Astrocyte (in vitro differentiated cells and primary cell): ENCODE measurements around the gene USP35. TPM values are rescaled to one million over a fixed set of nuclear protein-coding genes. Genes with fewer than 3 reads are reported as not detected.

ENCODE experiments used
- DNase-seq: peaks from one replicate; pipeline ENCODE4 v3.0.0-alpha.2; 2010; ENCODE audit warnings: low read depth
- FAIRE-seq: peaks from 2 replicates; lab custom pipeline; 2011; peaks lifted over from hg19 to GRCh38; lab: Jason Lieb, UNC
- H2AFZ ChIP-seq: 2 replicates; pipeline ENCODE4 v1.6.0; 2012; ENCODE audit warnings: low read depth, low read length, inconsistent platforms
- H3K27ac ChIP-seq: 2 replicates; pipeline ENCODE4 v1.5.1; 2011; ENCODE audit warnings: low read depth, low read length, inconsistent platforms
- H3K27me3 ChIP-seq: 2 replicates; pipeline ENCODE4 v1.6.0; 2011; ENCODE audit warnings: low read length, inconsistent platforms; ENCODE audit not compliant: insufficient read depth
- H3K36me3 ChIP-seq: 2 replicates; pipeline ENCODE4 v1.5.1; 2011; ENCODE audit warnings: low read length, inconsistent platforms; ENCODE audit not compliant: insufficient read depth
- H3K4me1 ChIP-seq: 2 replicates; pipeline ENCODE4 v1.5.1; 2011; ENCODE audit warnings: low read length, inconsistent platforms; ENCODE audit not compliant: insufficient read depth
- H3K4me2 ChIP-seq: 2 replicates; pipeline ENCODE4 v1.6.0; 2012; ENCODE audit warnings: low read length, inconsistent platforms
- H3K4me3 ChIP-seq: 2 replicates; pipeline ENCODE4 v1.5.1; 2011; ENCODE audit warnings: low read depth, mild to moderate bottlenecking, low read length, inconsistent platforms; ENCODE audit not compliant: insufficient read depth
- H3K79me2 ChIP-seq: 2 replicates; pipeline ENCODE4 v1.6.0; 2012; ENCODE audit warnings: mild to moderate bottlenecking, low read length, inconsistent platforms; ENCODE audit not compliant: insufficient read depth
- H3K9ac ChIP-seq: 2 replicates; pipeline ENCODE4 v1.6.0; 2012; ENCODE audit warnings: mild to moderate bottlenecking, low read length, inconsistent platforms
- H3K9me3 ChIP-seq: 2 replicates; pipeline ENCODE4 v1.5.1; 2012; ENCODE audit warnings: low read depth, mild to moderate bottlenecking, low read length, inconsistent platforms; ENCODE audit not compliant: insufficient read depth
- H4K20me1 ChIP-seq: 2 replicates; pipeline ENCODE4 v1.6.0; 2012; ENCODE audit warnings: low read length, inconsistent platforms; ENCODE audit not compliant: insufficient read depth
- H3K27ac Mint-ChIP-seq: one replicate; pipeline ENCODE4 v1.8.0; 2021; ENCODE audit warnings: mild to moderate bottlenecking, mixed read lengths; ENCODE audit not compliant: unreplicated experiment
- H3K27me3 Mint-ChIP-seq: one replicate; pipeline ENCODE4 v1.8.0; 2021; ENCODE audit warnings: low read depth, mixed read lengths; ENCODE audit not compliant: unreplicated experiment
- H3K36me3 Mint-ChIP-seq: one replicate; pipeline ENCODE4 v1.8.0; 2021; ENCODE audit warnings: low read depth, mixed read lengths; ENCODE audit not compliant: unreplicated experiment
- H3K4me1 Mint-ChIP-seq: one replicate; pipeline ENCODE4 v1.8.0; 2021; ENCODE audit warnings: low read depth, mixed read lengths; ENCODE audit not compliant: unreplicated experiment
- H3K4me3 Mint-ChIP-seq: one replicate; pipeline ENCODE4 v1.8.0; 2021; ENCODE audit warnings: mild to moderate bottlenecking, moderate library complexity, mixed read lengths; ENCODE audit not compliant: unreplicated experiment
- H3K9me3 Mint-ChIP-seq: one replicate; pipeline ENCODE4 v1.8.0; 2021; ENCODE audit warnings: mild to moderate bottlenecking, mixed read lengths; ENCODE audit not compliant: unreplicated experiment
- CTCF ChIP-seq: IDR thresholded peaks from 2 replicates; pipeline ENCODE4 v1.5.1; 2011; ENCODE audit warnings: low read depth, mild to moderate bottlenecking, inconsistent platforms, low read length, moderate library complexity; ENCODE audit not compliant: insufficient read depth
- EZH2 ChIP-seq: IDR thresholded peaks from 2 replicates; pipeline ENCODE4 v1.6.1; 2012; ENCODE audit warnings: mild to moderate bottlenecking, low read length, inconsistent platforms; ENCODE audit not compliant: insufficient read depth
- total RNA-seq: library from RNA; stranded (reverse); gene quantifications from 2 replicates; pipeline ENCODE4 v1.2.1, GENCODE V29; 2021

USP35 gene
- total RNA-seq, 1 donor from 2014 or later = 16.2 TPM

DNA sequence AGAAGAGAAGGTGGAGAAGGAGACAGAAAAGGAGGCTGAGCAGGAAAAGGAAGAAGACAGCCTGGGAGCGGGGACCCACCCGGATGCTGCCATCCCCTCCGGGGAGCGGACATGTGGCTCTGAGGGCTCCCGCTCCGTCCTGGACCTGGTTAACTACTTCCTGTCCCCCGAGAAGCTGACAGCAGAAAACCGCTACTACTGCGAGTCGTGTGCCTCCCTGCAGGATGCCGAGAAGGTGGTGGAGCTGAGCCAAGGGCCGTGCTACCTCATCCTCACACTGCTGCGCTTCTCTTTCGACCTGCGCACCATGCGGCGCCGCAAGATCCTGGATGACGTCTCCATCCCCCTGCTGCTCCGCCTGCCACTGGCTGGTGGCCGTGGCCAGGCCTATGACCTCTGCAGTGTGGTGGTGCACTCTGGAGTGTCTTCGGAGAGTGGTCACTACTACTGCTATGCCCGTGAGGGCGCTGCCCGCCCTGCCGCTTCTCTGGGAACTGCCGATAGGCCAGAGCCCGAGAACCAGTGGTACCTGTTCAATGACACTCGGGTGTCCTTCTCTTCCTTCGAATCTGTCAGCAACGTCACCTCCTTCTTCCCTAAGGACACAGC, 21.4 kb downstream of the USP35 start:
- Histone ChIP-seq H3K27me3 (no peaks in the 10 kb centered on the region), H3K4me2 (no peak overlapping the region), H3K79me2 (peaks cover 17% of the 10 kb centered on the region), H3K36me3 (peaks cover 3% of the 10 kb centered on the region), H3K9me3 (no peaks in the 10 kb centered on the region), H3K27ac (no peak overlapping the region), H4K20me1 (peaks cover 55% of the 10 kb centered on the region), H3K9ac (no peak overlapping the region), H3K4me1 (no peaks in the 10 kb centered on the region), H3K4me3 (no peak overlapping the region), H2AFZ (no peak overlapping the region)
- DNase-seq = no peak
- FAIRE-seq = no peak
- H3K36me3 Mint-ChIP-seq = peaks cover 35% of the 10 kb centered on the region
- H3K4me3 Mint-ChIP-seq = no peak overlapping the region
- peak overlapping the region; percentile 47 for H3K27ac Mint-ChIP-seq
- peaks cover 10% of the 10 kb centered on the region for H3K4me1 Mint-ChIP-seq
- no peak for TF ChIP-seq EZH2
- no peak for TF ChIP-seq CTCF
- no peaks in the 10 kb centered on the region for H3K27me3 Mint-ChIP-seq
- H3K9me3 Mint-ChIP-seq = peaks cover 3% of the 10 kb centered on the region

- DNase-seq = no peak
- TF ChIP-seq CTCF (no peak), EZH2 (no peak)
- H3K4me2 ChIP-seq = no peak overlapping the region
- H3K36me3 ChIP-seq = peaks cover 3% of the 10 kb centered on the region
- H3K27me3 ChIP-seq = no peaks in the 10 kb centered on the region
- FAIRE-seq = no peak
- H4K20me1 ChIP-seq = peaks cover 52% of the 10 kb centered on the region
- Mint-ChIP-seq H3K4me1 (peaks cover 10% of the 10 kb centered on the region), H3K27me3 (no peaks in the 10 kb centered on the region), H3K36me3 (peaks cover 34% of the 10 kb centered on the region), H3K4me3 (no peak overlapping the region), H3K27ac (no peak overlapping the region), H3K9me3 (peaks cover 3% of the 10 kb centered on the region)
- no peak overlapping the region for H3K9ac ChIP-seq
- H3K27ac ChIP-seq = no peak overlapping the region
- no peak overlapping the region for H2AFZ ChIP-seq
- no peaks in the 10 kb centered on the region for H3K4me1 ChIP-seq
- no peaks in the 10 kb centered on the region for H3K9me3 ChIP-seq
- peaks cover 17% of the 10 kb centered on the region for H3K79me2 ChIP-seq
- H3K4me3 ChIP-seq = no peak overlapping the region
Observed at GRCh38 chr11:78211565-78211964, 22.8 kb downstream of the USP35 start.

DNA sequence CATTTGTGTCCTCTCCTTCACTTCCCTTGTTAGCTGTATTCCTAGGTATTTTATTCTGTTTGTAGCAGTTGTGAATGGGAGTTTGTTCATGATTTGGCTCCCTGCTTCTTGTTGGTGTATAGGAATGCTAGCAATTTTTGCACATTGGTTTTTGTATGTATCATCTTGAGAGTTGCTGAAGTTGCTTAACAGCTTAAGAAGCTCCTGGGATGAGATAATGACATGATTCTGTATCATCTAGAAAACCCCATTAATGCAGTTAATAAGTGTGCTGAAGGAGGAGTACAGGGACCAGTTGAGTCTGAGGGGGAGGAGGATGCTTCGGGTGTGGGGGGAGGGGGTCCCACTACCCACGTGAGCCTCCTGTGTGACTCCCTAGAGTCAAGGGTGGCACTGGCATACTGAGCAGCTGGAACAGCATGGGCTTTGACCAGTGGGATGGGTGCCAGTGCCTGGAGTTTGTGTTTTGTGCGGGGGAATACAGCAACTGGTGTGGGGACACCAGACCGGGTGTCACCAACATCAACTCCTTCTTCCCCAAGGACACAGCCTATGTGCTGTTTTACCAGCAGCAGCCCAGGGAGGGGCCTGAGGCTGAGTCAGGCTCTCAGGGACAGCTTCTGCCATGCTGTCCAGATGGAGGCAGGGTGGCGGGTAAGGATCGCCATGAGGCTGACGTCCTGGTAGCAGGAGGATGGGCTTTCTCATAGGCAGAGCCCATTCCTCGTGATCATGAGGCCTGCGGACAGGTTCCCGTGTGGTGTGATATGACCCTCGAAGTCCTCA, 24.1 kb downstream of the USP35 start:
- Mint-ChIP-seq H3K9me3 (peaks cover 6% of the 10 kb centered on the region), H3K36me3 (peaks cover 43% of the 10 kb centered on the region), H3K27me3 (no peaks in the 10 kb centered on the region), H3K4me3 (no peak overlapping the region), H3K4me1 (peaks cover 14% of the 10 kb centered on the region), H3K27ac (no peak overlapping the region)
- Histone ChIP-seq H3K27ac (no peak overlapping the region), H3K9ac (no peak overlapping the region), H3K4me3 (no peak overlapping the region), H3K9me3 (no peaks in the 10 kb centered on the region), H4K20me1 (peaks cover 40% of the 10 kb centered on the region), H3K4me1 (no peaks in the 10 kb centered on the region), H3K4me2 (no peak overlapping the region), H3K36me3 (peaks cover 3% of the 10 kb centered on the region), H2AFZ (no peak overlapping the region), H3K79me2 (peaks cover 17% of the 10 kb centered on the region), H3K27me3 (no peaks in the 10 kb centered on the region)
- TF ChIP-seq EZH2 = no peak
- TF ChIP-seq CTCF = no peak
- no peak for FAIRE-seq
- peak; percentile 50 for DNase-seq
